K562 treated with DMSO at 1 percent for 24 hours (cell line): Measurements from ENCODE around the gene JOSD1. TPM values are rescaled to one million over a fixed set of nuclear protein-coding genes. Genes with fewer than 3 reads are reported as not detected.

Experiments
- total RNA-seq: library from RNA; unstranded; fragments of 300-600 nt; gene quantifications from 2 replicates; pipeline ENCODE4 v1.2.3, GENCODE V29; 2022; ENCODE audit warnings: low read depth; ENCODE audit not compliant: insufficient read depth

JOSD1 gene
- 31.2 and 34.0 TPM in 2 replicates for total RNA-seq

GRCh38 chr22:38700789-38701628, at the start of gene JOSD1:
Gene JOSD1 (minus strand): TSS chr22:38700943. CDS start chr22:38699987, 956 bp downstream.

DNA sequence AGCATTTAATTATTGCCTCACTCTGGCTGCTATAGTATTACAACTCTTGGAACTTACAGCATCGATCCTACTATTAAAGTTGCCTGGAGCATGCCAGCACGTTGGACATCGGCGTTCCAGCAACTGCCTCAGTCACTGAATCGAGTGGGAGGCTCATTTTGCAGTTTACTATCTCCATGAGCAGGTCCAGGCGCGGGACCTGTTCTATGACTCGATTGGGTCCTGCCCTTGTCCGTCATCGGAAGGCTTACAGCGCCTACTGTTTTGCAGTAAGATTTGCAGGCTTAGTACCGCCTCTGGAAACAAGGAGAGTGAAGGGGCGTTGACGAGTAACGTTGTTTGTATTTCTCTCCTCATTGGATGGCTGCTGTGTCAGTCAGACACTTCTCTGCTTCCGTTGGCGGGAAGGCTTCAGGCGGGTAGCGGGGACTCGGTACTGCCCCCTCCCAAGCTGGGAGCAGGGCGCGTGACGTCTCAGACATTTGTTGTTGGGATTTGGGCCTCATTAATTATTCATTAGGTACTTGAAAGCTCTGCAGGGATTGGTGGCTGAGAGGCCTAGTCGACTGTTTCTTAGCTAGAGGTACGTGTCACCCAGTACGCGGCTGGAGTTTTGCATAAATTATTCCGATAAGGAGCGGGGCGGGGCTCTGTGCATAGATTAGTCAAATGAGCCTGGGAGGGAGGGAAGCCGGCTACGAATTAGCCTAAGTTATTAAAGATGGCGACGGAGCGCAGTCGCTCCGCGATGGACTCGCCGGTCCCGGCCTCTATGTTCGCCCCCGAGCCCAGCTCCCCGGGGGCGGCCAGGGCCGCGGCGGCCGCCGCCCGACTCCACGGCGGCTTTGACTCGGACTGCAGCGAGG, 4.7 kb upstream of the JOSD1 start, which contains the start of gene GTPBP1:
TSS of gene GTPBP1 (plus strand) at position 710 of the 866 bp plus-strand sequence. CDS start at position 722, 12 bp downstream.

DNA sequence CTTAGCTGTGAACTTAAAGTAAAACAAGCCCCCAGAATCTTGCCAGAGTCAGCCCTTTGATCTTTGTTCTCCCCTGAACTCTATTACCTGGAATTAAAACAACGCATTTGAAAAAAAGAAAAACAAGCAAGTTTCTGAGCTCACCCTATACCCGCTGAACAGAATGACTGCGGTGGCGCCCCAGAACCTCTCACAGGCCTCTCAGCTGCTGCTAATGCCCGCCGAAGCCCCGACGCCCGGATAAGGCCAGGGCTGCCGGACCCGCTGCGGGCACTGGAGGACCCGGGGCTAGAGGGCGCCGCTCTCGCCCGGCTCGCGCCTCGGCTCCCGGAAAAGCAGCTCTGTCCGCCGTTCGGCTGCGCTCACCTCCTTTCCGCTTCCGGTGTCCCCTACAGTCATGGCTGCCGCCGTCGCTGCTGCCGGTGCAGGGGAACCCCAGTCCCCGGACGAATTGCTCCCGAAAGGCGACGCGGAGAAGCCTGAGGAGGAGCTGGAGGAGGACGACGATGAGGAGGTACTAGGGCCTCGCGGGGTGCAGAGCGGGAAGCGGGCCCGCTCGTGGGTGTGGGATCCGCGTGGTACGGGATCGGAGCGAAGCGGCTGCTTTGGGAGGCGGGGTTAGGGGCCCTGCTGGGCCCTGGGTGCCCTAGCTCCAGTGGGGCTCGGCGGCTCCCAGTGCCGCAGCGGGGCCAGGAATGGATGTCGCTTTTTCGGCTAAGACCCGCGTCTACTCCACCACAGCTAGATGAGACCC, 19.0 kb downstream of the JOSD1 start, which contains the start of gene TOMM22:
TSS of gene TOMM22 (plus strand) at position 376 of the 754 bp plus-strand sequence. CDS start at position 398, 22 bp downstream.

DNA sequence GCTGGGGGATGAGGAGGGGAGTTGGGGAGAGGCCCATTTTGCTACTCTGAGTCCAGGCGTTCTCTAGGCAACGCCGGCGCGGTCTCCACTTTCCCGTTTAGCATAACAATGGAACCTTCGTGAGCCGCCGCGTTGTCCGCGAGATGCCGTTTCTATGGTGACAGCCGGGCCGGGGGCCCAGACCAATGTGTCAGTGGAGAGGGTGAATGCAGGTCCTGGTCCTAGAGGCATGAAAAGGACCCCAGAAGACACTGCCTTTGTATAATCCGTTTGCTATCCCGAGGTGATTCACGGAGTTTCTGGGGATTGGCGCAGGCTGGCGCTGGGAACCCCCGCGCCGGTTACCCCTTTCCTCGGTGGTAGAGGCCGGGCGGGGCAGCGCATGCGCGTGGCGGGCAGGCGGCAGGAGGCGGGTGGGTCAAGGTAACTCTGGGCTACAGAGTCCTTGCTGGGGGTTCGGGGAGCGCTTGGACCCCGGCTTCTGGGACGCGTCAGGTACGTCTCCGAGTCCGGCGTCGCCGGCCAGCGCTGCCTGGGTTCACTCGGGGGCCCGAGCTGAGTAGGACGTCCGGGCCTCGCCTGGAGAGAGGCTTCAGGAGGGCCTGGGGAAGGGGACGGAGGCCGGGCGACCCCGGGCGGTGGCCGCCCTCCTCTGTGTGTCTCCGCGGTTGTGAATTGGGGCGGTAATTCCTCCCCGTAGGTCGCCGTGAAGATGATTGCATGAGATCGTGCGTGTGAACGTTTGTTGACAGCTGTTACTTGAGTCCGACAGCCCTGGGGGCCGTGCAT, 44.3 kb downstream of the JOSD1 start, which contains the start of the genes CBY1 and FAM227A:
TSS of gene CBY1 (plus strand) at position 383 of the 789 bp plus-strand sequence. CDS start 11,417 bp downstream, outside the sequence.
TSS of gene FAM227A (minus strand) at position 137 of the 789 bp plus-strand sequence. CDS start 6,224 bp downstream, outside the sequence.

Other genes with a start within 250 kb of the JOSD1 start
- 0.25 TPM in 1 of 2 replicates, not detected in the other for gene KCNJ4, start 245.7 kb downstream of the JOSD1 start, total RNA-seq
- 16.7 and 17.8 TPM in 2 replicates for gene KDELR3, start 232.8 kb downstream of the JOSD1 start, total RNA-seq
- 127 and 130 TPM in 2 replicates for gene DDX17, start 194.6 kb downstream of the JOSD1 start, total RNA-seq
- 1.9 and 6.6 TPM in 2 replicates for gene DMC1, start 130.8 kb downstream of the JOSD1 start, total RNA-seq
- gene FAM227A, start 44.6 kb downstream of the JOSD1 start, total RNA-seq, result 0.09 and 0.32 TPM in 2 replicates
- gene CBY1, start 44.3 kb downstream of the JOSD1 start, total RNA-seq, result 11.1 and 17.2 TPM in 2 replicates
- 12.6 and 13.0 TPM in 2 replicates for gene TOMM22, start 19.0 kb downstream of the JOSD1 start, total RNA-seq
- 26.5 and 28.2 TPM in 2 replicates for gene GTPBP1, start 5.0 kb upstream of the JOSD1 start, total RNA-seq
- gene SUN2, start 55.1 kb upstream of the JOSD1 start, total RNA-seq, result 72.7 and 74.5 TPM in 2 replicates
- 15.3 and 16.5 TPM in 2 replicates for gene DNAL4, start 93.2 kb upstream of the JOSD1 start, total RNA-seq
- 5.1 and 5.8 TPM in 2 replicates for gene NPTXR, start 143.1 kb upstream of the JOSD1 start, total RNA-seq
- gene CBX6, start 171.3 kb upstream of the JOSD1 start, total RNA-seq, result 12.3 and 12.5 TPM in 2 replicates